HG02970 (cell line): Measurements from ENCODE around the gene FNDC3B.

ENCODE experiments used
- ATAC-seq: cut with Tn5 transposase; IDR thresholded peaks from one replicate; pipeline ENCODE4 v1.9.1; 2021; ENCODE audit warnings: mild to moderate bottlenecking, moderate library complexity, moderate number of reproducible peaks; ENCODE audit not compliant: unreplicated experiment, low FRiP score

FNDC3B gene

DNA sequence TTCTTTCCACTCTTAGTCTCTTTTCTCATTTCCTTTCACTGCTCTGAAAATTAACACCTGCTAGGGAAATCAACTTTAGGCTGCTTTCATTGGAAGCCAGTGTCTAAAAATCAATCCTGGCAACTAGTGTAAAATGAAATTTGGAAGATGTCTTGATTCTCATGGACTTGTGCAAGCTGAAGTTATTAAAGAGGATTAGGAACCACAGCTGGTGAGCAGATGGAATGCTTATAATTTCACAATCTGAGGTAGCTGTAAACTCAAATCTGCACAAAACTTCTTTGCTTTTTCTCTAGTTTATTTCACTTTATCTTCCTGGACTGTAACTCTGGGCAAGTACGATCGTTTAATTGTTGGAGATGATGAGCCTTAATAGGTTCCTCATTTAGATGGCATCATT, 233.3 kb downstream of the FNDC3B start:
- no peak for ATAC-seq

- no peak for ATAC-seq
These were observed 234.0 kb downstream of the FNDC3B start for GRCh38 chr3:172273378-172273777.

DNA sequence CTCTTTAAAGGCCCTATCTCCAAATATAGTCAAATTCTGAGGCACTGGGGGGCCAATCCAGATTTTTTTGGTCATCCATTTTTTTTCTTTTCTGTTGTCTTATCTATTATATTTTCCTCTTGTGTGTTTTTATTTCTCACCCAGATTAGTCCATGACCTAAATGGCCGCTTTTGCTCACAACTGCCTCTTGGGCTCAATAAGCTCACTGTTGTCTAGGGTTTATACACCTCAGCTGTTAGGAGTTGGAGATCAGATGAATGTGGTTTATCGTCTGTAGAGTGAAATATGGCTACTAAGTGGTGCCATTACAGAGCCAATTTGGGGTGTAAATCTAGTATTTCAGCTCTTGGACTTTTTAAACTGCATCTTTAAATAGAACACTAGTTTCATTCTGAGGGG, 235.5 kb downstream of the FNDC3B start:
- ATAC-seq, result no peak

- ATAC-seq, result no peak
These were observed 236.2 kb downstream of the FNDC3B start for GRCh38 chr3:172275586-172275985.

GRCh38 chr3:172276103-172276502, 236.7 kb downstream of the FNDC3B start:
- no peak for ATAC-seq

DNA sequence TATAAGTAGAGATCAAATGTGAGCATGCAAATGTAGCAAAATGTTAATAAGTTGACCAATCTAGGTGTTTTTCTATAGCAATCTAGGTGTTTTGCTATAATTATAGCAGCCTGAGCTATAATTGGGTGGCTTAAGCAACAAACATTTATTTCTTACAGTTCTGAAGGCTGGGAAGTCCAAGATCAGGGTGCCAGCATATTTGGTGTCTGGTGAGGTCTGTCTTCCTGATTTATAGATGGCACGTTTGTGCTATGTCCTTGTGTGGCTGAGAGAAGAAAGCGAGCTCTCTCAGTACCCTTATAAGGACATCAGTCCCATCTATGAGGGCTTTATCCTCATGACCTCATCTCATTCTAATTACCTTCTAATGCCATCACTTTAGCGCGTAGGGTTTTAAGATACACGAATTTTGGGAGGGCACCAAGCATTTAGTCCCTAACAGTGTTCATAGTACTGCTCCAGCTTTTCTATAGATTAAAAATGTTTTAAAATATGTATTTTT, 237.8 kb downstream of the FNDC3B start:
- ATAC-seq, result no peak

DNA sequence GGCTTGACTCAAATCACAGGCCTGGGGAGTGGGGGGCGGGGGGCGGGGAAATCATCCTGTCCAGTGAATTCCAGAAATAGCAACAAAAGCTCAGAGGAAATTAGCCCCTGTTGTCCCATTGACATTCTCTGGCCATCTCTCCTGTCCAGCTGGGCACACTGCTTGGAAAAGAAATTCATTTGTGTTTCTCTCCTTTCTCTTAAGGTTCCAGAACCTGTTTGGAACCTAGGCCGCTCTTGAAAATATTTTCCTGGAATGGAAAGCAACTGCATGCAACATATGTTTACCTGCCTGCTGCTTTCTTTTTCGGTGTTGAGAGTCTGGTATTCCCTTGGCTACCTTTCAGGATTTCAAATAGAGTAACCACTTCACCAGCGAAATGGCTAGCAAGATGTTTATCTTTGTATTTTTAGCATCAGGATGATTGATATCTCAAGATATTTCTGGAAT, 239.8 kb downstream of the FNDC3B start:
- ATAC-seq, result no peak

DNA sequence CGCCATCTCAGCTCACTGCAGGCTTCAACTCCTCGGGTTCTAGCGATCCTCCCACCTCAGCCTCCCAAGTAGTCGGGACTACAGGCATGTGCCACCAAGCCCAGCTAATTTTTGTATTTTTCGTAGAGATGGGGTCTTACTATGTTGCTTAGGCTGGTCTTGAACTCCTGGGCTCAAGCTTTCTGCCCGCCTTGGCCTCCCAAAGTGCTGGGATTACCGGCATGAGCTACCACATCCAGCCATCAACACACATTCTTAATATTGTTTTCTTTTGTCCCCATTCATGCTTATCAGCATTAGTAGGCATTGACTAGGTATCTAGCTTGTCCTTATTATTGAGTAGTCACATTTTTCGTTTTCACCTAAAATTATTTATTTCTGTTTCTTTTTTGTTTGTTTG, 240.6 kb downstream of the FNDC3B start:
- no peak for ATAC-seq

DNA sequence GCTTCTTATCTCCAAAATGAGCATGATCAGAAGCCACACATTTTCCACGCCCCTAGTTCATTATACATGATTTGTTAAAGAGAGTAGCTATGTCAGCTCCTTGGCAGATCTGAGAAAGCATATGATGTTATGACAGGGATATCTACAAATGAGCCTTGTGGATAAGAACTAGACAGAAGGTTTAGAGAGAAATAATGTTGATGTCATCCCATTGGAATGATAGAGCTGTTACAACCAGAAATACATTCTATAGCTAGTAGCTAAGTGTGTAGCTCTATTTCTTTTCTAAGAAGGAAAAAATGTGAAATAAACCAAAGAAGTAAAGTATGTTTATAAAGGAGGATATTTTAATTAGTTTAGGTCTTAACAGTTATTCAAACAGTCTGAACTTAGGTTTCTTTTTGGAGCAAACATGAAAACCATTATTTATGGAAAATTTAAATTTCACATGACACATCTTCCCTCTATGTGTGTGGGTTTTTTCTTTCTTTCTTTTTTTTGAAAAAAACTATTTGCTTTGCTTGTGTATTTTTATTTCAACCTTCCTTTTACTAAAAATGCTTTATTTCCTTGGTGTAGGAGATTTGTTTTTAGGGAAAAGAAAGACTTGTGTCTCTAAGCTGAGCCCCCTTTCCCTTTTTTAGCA, 241.2 kb downstream of the FNDC3B start:
- no peak for ATAC-seq

DNA sequence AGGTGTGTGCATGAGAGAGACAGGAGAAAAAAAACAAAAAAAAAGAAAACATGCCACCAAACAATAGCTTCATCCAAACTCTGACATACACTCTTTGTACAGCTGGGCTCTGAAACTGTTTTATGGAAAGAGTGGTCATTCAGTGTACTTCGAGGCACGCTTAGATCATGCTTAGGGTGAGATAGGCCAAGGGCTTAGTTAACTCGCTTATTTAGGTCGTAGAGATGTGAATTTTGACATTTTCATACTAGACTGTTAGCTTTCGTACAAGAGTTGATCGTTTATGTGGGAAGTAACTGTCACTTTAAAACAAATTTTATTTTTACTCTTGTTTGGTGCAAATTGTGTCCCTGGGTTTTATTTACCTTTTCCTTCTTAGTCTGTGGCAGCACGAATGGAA, 242.5 kb downstream of the FNDC3B start:
- ATAC-seq, result no peak

DNA sequence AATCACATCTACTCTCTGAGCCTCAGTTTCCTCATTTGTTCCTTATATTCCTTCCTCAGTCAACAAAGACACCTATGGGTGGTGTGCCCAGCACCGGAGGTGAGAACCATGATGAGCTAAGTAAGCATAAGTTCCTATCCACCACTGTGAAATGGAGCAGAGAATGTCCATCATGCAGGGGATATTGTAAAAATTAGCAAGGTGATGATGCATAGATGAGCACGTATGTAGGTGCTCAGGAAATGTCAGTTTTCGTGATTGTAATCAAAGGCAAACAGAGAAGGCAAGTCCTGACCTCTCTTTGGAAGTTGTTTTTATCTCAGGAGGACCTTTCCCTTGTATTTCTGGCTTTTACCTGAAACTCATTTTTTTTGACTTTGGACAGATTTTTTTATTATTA, 243.5 kb downstream of the FNDC3B start:
- no peak for ATAC-seq

DNA sequence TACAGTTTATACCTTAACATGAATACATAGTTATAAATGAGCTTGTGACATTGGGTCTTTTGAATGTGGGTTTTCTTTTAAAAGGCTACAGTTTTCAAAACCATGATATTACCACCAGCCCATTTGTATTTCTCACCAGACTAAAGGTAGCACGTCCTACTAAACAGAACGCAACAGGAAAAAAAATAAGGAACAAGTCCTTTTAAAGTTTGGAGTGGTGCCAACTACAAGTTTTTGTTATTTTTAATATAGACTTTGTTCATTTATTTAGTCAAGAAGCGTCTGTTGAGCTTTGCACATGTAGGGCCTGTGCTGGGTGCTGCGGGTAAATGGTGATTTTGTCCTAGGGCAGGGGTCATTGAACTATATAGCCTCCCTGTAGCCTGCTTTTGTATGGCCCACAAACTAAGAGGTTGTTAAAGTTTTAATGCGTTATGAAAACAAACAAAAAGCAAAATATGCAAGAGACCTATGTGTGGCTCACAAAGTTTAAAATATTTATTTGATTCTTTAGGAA, 244.5 kb downstream of the FNDC3B start:
- ATAC-seq, result no peak

DNA sequence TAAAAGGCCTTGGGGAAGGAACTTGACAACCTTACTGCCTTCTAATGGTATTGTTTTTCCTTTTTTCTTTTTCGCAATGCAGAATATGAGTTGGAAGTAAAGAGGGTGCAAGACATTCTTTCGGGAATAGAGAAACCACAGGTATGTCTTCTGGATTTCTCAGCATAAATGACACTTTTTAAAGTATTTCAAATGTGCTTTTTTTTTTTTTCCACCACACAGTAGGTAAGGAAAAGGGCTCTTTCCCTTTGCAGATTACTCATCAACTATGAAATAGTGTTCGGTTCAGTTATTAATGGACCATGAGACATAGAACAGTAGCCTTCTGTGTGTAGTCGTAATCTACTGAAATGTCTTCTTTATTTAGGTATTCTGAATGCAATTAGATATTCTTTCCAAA, 246.5 kb downstream of the FNDC3B start:
- no peak for ATAC-seq

- ATAC-seq, result no peak
These were observed 247.3 kb downstream of the FNDC3B start for GRCh38 chr3:172286548-172287148.

DNA sequence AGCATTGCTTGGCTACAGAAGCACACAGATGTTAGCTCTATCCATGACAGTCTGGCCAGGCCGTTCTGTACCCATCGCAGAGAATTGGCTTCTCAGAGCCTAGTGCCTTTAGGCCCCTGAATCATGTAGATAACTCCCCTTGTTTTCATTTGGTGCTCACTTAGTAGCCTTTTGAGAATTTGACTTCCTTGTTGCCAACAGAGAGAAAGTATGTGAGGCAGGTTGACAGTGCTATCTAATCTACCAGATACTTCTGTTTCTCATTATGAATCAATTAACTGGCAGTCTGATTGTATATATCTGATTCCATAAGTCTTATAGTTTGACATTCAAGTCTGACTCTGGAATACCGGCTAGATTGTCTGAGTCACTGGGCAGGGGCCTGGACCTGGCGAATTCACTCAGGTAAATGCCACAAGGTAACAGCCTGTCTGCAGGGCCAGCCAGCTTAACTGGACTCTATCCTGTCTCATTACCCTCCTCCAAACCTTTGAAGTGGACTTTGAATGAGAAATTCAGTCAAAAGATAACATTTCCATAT, 248.6 kb downstream of the FNDC3B start:
- ATAC-seq, result no peak

GRCh38 chr3:172288651-172289050, 249.3 kb downstream of the FNDC3B start:
- ATAC-seq, result no peak

DNA sequence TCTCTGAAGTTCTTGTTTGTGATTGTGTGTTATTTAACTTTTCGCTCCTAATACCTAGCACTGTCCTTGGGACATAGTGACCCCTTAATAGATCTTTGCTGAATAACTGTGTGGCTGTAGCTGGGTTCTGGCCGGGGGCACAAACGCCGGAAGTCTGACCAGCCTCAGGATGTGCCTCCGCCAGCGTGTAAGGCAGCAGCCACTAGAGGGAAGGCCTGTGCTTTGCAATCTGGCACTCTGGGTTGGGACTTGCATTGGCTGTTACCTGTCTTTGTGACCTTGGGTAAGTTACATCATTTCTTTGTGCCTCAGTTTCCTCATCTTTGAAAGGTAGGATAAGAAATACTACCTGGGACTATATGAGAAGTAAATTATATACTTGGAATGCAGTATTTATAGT, 250.2 kb downstream of the FNDC3B start:
- no peak for ATAC-seq

DNA sequence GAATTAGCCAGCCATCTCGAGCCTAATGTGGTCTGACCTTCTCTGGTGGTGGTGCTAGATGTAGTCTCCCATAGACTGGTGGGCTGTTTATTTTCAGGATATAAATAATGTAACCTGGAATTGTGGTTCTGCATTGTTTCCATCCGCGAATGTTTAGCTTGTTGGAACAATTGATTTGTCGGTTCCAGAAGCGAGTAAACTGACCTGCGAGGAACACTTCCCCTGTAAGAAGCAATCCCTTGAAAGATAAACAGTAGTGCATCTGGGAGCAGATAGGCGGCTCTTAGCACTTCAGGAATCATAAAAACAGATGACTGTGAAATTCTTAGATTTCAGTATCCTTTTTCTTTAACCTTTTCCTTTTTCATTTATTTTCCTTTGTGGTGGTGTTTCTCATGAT, 251.1 kb downstream of the FNDC3B start:
- ATAC-seq, result no peak

- no peak for ATAC-seq
These were observed 252.3 kb downstream of the FNDC3B start for GRCh38 chr3:172291650-172292049.

GRCh38 chr3:172292422-172292821, 253.0 kb downstream of the FNDC3B start:
- ATAC-seq, result no peak

DNA sequence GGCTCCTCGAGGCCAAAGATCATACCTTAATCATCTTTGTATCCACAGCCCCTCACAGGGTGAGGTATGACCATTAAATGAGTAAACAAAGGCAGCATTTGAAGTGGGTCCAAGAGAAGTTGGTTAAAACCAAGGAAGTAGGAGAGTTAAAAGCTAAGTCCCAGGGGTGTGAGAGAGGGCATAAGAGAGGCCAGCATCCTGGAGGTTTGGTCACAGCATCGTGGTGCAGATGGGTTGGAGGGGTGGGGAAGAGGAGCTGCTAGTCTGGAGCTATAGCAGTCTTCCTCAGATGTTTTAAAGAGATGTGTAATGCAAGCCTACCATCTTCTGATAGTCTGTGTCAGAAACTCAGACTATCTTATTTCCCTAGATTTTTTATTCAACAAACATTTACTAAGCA, 253.7 kb downstream of the FNDC3B start:
- ATAC-seq, result no peak
